ENCODE results near the gene AP2A2.
A peak's percentile ranks its signal among the peaks of the same experiment; 100 is the strongest.

The AP2A2 gene

GRCh38 chr11:925496-926301, at the start of gene AP2A2:
Gene AP2A2, plus strand, starts transcription at chr11:925870. Its CDS starts 152 bp downstream, at chr11:926022.
- peak; percentile 98 for DNase-seq

GRCh38 chr11:876545-876944, 49.1 kb upstream of the AP2A2 start:
- no peak for DNase-seq

- no peak for DNase-seq
These were observed 48.1 kb upstream of the AP2A2 start for GRCh38 chr11:877565-877964.

GRCh38 chr11:880447-880846, 45.2 kb upstream of the AP2A2 start:
- DNase-seq, result no peak

- DNase-seq, result no peak
These were observed 43.1 kb upstream of the AP2A2 start for GRCh38 chr11:882596-882995.

- DNase-seq, result no peak
These were observed 42.1 kb upstream of the AP2A2 start for GRCh38 chr11:883527-883926.

- no peak for DNase-seq
These were observed 41.0 kb upstream of the AP2A2 start for GRCh38 chr11:884578-885070.

- DNase-seq, result no peak
These were observed 39.1 kb upstream of the AP2A2 start for GRCh38 chr11:886568-886967.

- DNase-seq, result no peak
These were observed 38.1 kb upstream of the AP2A2 start for GRCh38 chr11:887589-887988.

GRCh38 chr11:888310-889212, 37.1 kb upstream of the AP2A2 start:
- DNase-seq, result no peak

GRCh38 chr11:889257-889656, 36.4 kb upstream of the AP2A2 start:
- DNase-seq, result no peak

GRCh38 chr11:889687-890475, 35.8 kb upstream of the AP2A2 start:
- DNase-seq, result no peak

- DNase-seq, result no peak
These were observed 34.7 kb upstream of the AP2A2 start for GRCh38 chr11:890794-891540.

GRCh38 chr11:893008-893654, 32.5 kb upstream of the AP2A2 start:
- no peak for DNase-seq

- DNase-seq, result no peak
These were observed 31.0 kb upstream of the AP2A2 start for GRCh38 chr11:894575-895201.

- no peak for DNase-seq
These were observed 30.1 kb upstream of the AP2A2 start for GRCh38 chr11:895331-896110.

- no peak for DNase-seq
These were observed 28.2 kb upstream of the AP2A2 start for GRCh38 chr11:897253-898142.

- no peak for DNase-seq
These were observed 27.5 kb upstream of the AP2A2 start for GRCh38 chr11:898143-898511.

- no peak for DNase-seq
These were observed 27.0 kb upstream of the AP2A2 start for GRCh38 chr11:898540-899190.
